Measurements from ENCODE around the gene GAREM1.
A peak's percentile ranks its signal among the peaks of the same experiment; 100 is the strongest.
"Not testable (repeated sequence)": the region's sequence is repeated elsewhere in the genome, so short reads cannot be mapped to it uniquely, and the experiment has no call there.

The GAREM1 gene

GRCh38 chr18:32296851-32297250, 173.8 kb downstream of the GAREM1 start:
- no peak for DNase-seq (ENCODE audit: low read depth)
- in situ Hi-C loops (cut with HindIII; ENCODE audit: low sequenced_read_pairs) = loop anchor here (25.0 kb wide), 1 partner anchor 165 kb away; the partner anchor contains the start of gene GAREM1
- TF ChIP-seq CTCF (IDR thresholded peaks at IDR 0.05; ENCODE audit: low read depth, low read length, missing control alignments) = no peak
- H3K4me3 ChIP-seq (ENCODE audit: low read depth, low read length) = no peak overlapping the region

DNA sequence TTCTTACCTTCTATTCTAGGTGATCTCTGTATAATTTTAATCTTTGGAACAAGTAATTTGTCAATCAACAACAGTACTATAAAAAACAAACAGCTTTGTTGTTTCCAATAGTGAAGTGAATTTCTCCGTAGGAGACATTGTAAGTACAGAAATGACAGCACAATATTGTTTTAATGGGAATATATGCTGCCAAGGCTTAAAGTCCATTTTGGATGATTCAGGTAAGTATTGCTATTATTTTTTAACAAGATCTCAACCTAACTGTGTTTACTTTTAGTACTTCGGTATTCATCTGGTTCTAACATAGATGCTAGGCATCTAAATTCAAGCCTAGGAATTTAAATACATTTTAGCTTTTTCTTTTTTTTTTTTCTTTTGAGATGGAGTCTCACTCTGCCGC, 175.1 kb downstream of the GAREM1 start:
- DNase-seq (ENCODE audit: low read depth) = no peak
- H3K4me3 ChIP-seq (ENCODE audit: low read depth, low read length) = no peak overlapping the region
- no peak for TF ChIP-seq CTCF (IDR thresholded peaks at IDR 0.05; ENCODE audit: low read depth, low read length, missing control alignments)
- in situ Hi-C loops (cut with HindIII; ENCODE audit: low sequenced_read_pairs) = loop anchor here (25.0 kb wide), 1 partner anchor 167 kb away; the partner anchor contains the start of gene GAREM1

DNA sequence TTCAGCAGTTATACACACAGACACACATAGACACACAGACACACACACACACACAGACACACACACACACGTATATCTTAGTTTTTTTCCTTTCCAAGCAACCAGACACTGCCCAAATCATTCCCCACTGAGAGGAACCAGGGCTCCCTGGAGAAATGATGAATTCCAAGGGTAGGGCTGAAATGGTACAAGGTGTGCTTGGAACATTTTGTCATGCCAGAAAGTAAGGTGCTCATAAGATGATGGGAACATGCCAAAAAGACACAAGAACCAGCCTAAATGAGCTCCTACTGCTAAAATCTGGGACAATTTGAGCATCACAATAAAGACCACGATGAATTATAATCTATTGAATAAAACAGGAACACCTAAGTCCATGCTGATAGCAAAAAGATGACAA, 177.6 kb downstream of the GAREM1 start:
- TF ChIP-seq CTCF (IDR thresholded peaks at IDR 0.05; ENCODE audit: low read depth, low read length, missing control alignments) = no peak
- in situ Hi-C loops (cut with HindIII; ENCODE audit: low sequenced_read_pairs) = loop anchor here (25.0 kb wide), 1 partner anchor 169 kb away; the partner anchor contains the start of gene GAREM1
- H3K4me3 ChIP-seq (ENCODE audit: low read depth, low read length) = no peak overlapping the region
- DNase-seq (ENCODE audit: low read depth) = no peak

DNA sequence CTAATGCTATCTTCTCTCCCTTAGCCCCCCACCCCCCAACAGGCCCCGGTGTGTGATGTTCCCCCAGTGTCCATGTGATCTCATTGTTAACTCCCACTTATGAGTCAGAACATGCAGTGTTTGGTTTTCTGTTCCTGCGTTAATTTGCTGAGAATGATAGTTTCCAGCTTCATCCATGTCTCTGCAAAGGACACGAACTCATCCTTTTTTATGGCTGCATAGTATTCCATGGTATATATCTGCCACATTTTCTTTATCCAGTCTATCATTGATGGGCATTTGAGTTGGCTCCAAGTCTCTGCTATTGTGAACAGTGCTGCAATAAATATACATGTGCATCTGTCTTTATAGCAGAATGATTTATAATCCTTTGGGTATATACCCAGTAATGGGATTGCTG, 179.1 kb downstream of the GAREM1 start:
- in situ Hi-C loops (cut with HindIII; ENCODE audit: low sequenced_read_pairs) = loop anchor here (25.0 kb wide), 1 partner anchor 171 kb away; the partner anchor contains the start of gene GAREM1
- H3K4me3 ChIP-seq (ENCODE audit: low read depth, low read length); DNase-seq (ENCODE audit: low read depth): not testable (repeated sequence)

DNA sequence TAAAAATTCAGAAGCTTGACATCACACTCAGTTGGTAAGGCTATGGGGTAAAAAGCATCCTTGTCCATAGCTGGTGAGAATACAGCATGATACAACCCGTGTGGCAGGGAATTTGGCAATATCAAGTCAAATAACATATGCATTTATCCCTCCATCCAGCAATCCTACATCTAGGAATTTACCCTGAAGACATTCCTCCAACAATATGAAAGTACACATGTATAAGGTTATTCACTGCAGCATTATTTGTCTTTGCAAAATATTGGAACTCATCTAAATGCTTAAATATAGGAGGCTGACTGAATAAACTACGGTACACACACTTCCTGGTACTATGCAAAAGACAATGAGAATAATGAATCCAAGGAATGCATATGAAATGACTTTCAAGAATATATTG, 179.9 kb downstream of the GAREM1 start:
- no peak for DNase-seq (ENCODE audit: low read depth)
- TF ChIP-seq CTCF (IDR thresholded peaks at IDR 0.05; ENCODE audit: low read depth, low read length, missing control alignments) = no peak
- in situ Hi-C loops (cut with HindIII; ENCODE audit: low sequenced_read_pairs) = loop anchor here (25.0 kb wide), 1 partner anchor 171 kb away; the partner anchor contains the start of gene GAREM1
- no peak overlapping the region for H3K4me3 ChIP-seq (ENCODE audit: low read depth, low read length)

GRCh38 chr18:32289483-32290075, 181.1 kb downstream of the GAREM1 start:
- DNase-seq (ENCODE audit: low read depth) = peak; percentile 60
- no peak overlapping the region for H3K4me3 ChIP-seq (ENCODE audit: low read depth, low read length)
- in situ Hi-C loops (cut with HindIII; ENCODE audit: low sequenced_read_pairs) = loop anchor here (25.0 kb wide), 1 partner anchor 173 kb away; the partner anchor contains the start of gene GAREM1
- peak; percentile 80 for TF ChIP-seq CTCF (IDR thresholded peaks at IDR 0.05; ENCODE audit: low read depth, low read length, missing control alignments)

GRCh38 chr18:32287873-32288272, 182.8 kb downstream of the GAREM1 start:
- in situ Hi-C loops (cut with HindIII; ENCODE audit: low sequenced_read_pairs) = loop anchor here (25.0 kb wide), 1 partner anchor 174 kb away; the partner anchor contains the start of gene GAREM1
- DNase-seq (ENCODE audit: low read depth) = no peak
- no peak overlapping the region for H3K4me3 ChIP-seq (ENCODE audit: low read depth, low read length)
- TF ChIP-seq CTCF (IDR thresholded peaks at IDR 0.05; ENCODE audit: low read depth, low read length, missing control alignments) = no peak

Data from astrocyte of the cerebellum (primary cell).